Hematopoietic multipotent progenitor cell treated with erythropoietin and hydrocortisone succinate and interleukin-3 and kit ligand, for 6 days (in vitro differentiated cells): ENCODE measurements around the gene VAV2.

ENCODE experiments used
- DNase-seq: peaks from one replicate; pipeline ENCODE4 v3.0.0-alpha.2; 2015

Gene VAV2

DNA sequence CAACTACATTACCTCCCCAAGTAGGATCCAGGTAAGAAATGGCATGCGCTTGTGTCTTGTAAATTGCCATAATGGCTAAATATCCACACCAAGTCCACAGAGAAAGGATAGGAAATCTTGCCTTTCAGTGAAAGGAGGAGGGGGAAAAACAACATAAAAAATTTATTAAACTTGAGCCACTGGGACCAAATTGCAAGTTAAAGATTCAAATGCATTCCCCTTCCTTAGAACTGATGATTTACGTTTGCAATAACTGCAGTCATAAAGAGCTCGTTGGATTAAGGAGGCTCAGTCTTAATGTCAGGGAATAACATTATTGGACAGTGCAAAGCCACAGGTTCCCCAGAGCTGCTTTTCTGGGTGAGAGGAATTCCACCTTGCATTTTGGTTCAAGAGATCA lies 161.4 kb downstream of the VAV2 start:
- no peak for DNase-seq

DNA sequence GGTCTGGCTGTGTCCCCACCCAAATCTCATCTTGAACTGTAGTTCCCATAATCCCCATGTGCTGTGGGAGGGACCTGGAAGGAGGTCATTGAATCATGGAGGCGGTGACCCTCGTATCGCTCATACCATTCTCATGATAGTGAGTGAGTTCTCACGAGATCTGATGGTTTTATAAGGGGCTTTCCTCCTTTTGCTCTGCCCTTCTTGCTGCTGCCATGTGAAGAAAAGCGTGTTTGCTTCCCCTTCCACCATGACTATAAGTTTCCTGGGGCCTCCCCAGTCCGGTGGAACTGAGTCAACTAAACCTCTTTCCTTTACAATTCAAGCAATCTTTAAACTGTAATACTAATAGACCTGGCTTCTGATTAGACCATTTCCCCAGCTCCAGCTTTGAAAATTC lies 161.8 kb downstream of the VAV2 start:
- no peak for DNase-seq

DNA sequence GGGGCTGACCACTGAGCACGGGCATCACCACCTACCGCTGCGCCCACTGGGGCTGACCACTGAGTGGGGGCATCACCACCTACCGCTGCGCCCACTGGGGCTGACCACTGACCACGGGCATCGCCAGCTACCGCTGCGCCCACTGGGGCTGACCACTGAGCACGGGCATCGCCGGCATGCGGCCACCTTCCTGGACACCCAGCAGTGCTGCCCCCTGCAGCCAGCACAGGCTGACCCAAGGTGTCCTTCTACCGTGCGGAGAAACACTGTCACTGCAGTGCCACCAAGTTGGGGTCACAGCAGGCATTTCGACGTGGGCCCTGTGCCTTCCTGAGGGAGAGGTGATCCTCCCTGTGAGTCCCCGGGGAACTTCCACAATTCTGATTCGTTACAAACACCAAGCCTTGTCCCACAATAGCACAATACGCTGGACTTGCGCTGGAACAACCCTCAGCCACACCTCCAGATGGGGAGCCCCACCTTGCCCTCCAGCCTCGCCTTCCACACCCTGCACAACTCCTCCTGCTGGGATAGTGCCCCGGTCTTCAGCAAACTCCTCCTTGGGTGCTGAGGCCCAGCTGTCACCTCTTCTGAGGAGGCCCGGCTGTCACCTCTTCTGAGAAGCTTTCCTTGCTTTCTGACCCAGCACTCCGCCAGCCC lies 163.7 kb downstream of the VAV2 start:
- no peak for DNase-seq

DNA sequence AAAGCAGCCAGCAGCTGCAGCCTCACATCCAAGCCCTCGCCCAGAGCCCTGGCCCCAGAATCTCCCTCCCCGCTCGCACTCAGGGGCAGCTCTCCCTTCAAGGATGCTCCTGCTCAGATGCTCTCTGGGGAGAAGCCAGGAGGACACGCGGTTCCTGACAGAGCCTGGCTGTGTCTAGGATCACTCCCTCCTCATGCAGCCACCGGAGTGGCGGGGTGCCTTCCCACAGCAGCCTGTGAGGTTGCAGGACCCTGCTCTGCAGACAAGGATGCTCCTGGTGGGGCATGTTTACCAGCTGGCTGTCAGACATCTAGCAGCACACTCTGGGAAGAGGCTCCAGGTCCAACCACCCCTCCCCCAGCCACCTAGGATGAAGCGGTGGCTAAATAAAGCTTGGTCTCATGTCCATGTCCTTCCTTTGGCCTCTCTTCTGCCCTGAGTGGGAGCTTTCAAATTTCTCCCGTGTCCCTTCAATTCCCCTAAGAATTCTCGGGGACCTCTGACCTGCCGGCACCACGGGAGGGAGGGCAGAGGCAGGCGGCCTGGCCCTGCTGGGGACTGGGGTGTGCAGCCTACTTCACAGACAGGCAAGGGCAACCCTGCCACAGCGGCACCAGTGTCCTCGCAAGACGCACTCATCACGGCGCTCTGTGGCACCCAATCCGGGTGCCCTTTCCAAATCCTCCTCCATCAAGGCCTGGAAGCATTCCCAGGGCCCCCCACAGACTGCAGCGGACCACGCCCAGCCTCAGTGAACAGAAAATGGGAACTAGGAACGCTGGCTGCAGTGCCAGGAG lies 165.6 kb downstream of the VAV2 start:
- no peak for DNase-seq

DNA sequence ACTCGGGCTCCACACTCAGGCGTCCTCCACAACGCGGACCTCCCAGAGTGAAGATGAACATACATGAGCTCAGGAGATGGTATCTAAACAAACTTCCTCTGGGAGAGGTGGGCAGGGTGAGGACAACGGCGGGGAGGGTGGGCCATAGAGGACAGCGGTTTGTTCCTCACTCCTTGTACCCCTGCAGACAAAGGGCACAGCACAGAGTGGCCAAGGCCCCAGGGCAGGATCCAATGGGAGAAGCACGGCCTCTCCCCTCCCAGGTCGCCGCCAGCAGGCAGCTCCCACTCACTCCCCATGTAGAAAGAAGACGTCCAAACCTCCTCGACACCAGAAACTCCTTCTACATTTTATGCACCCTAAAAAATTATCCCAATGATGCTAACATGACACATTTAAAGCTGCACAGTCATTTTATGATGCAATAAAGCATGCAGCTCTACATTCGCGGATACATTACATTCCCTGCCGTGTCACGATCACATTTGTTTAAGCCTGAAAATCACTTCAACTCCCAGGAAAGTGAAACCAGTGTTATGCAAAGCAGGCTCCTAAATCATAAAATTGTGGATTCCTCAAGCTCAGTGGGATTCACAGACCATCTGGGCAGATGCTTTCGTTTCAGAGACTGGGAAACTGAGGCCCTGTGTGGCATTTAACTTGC lies 166.4 kb downstream of the VAV2 start:
- DNase-seq = no peak

DNA sequence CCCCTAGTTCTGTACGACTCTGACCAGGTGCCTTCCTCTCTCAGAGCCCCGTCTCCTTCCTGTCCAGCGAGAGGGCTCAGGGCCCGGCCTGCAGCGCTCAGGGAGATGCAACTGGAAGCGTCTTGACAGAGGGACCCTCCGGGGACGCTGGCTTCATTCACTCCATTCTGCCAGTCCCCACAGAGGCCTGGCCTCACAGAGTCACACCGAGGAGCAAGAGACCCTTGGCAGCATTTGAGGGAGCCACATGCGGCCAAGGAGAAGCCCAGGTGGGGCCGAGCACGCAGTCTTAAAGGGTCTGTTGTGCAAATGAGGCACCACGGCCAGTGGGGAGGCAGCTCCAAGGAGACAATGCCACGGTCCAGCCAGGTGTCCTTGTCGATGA lies 167.3 kb downstream of the VAV2 start:
- no peak for DNase-seq

DNA sequence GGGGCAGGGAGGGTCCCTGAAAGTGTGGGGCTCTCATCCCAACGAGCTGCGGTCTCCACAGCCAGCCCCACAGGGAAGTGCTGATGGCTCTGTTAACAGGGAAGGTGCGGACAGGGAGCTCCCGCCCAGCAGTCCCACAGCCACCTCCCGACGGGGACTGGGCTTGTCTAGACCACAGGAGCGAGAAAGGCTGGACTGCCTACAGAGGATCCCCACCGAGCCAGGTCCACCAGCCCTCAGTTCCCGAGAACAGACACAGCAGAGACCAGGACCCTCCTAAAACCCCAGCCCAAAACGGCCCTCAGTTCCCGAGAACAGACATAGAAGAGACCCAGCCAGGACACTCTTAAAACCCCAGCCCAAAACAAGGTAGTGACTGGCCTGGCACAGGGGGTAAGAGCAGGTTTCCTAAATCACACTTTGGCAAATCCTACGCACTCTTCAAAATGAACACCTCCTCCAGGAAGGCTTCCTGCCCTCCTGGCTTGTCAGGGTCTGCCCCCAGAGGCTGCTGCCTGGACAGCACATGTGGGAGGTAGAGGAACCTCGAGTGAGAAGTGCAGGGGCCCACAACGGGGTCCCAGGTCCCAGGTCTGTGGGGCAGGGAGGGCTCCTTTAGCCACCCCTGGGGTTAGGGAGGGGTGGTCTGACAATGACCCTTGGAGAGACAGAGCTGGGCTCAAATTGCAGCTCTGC lies 167.9 kb downstream of the VAV2 start:
- DNase-seq = no peak

DNA sequence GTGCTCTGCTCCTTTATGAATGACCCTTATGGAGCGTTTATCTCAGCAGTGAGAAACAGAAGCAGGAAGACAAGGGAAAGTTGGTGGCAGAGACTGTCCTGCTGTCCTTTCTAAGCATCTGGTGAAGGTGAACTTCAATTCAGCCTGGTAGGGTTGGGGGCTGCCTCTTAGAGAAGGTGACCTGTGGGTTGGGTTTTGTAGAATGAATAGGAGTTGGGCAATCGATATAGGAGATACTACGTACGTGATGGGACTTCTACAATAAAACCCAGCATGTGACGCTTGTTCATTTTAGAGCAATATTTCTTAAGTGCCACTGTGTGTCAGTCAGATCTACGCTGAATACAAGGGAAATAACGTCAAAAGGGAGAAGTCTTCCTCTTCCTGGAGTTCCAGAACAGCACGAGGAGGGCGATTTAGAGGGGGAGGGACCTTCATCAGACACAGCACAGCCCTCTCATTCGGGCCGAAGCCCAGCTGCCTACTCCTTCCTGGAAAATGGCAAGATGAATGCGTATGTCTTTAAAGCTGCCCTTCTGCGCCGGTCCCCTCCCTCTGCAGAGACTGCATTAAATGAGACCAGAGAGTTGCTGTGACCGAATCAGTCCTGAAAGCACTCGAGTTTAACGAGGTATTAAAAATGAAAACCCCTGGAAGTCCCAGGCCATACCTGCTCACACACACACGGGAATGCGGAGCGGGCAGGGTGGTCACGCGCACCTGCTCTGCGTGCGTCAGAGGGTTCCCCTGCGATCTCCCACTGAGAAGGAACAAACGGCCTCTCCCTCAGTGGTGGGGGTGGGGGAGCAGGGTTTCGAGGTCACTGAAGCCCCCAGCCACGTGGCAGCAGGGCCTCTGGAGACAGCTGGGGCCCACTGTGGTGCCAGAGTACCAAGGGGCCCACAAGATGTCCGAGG lies 168.7 kb downstream of the VAV2 start:
- no peak for DNase-seq

DNA sequence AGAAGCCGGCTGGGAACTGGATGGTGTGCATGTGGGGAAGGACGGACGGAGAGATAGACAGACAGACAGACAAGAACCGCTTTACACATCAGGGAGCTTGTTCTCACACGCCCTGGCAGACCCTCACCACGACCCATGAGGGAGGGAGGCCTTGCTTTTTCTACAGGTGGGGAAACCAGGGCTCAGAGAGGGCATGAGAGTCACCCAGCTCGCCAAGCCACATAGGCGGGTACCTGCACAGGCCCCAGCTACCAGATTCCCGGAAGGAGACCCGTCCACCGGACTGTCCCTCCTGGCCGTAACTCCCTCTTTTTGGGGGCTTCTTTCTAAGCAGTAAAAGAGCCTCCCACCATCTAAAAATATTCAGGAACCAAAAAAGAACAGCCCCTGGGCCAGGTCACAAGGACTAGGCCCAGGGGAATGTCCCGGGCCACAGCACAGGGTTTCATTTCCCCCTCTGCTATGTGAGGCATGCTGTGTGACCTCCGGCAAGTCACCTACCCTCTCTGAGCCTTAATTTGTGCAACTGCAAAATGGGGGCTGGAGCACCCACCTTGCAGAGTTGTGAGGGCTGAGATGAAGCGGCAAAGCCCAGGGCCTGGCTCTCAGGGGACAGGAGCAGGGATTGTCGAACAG lies 169.6 kb downstream of the VAV2 start:
- no peak for DNase-seq

DNA sequence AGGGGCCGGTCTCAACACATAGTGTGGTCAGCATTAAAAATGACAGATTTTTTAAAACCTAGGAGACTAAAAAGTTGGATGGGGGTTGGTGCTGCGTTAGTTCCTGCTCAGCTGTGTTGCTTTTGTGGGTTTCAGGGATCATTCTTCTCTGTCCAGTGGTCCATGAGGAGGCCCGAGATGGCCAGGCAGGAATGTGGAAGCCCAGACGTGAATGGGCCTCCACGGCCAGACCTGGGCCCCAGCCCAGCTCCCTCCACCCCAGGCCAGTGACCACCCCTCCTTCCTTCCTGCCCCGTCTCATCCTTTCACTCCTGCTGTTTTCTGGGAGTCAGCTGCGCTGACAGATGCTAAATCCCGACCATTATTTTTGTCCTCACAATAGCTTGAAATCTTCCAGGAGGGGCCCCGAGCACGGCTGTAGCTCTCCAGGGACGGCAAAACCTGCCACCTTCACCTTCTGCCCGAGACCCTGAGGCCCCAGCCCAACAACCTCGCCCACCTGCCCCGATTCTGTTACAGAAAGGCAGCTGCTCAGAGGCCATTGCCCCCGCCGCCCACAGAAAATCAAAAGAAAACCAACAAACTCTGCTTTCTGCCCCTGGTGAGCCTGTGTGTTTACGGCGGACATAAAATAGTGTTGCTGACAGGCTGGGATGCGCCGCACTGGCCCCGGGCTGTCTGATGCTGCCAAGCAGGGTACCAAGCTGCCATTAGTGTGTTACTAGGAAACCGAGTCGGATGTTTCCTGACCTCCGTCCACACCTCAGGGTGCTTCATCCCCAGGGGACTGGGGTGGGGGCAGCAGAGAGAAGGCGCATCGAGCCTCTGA lies 170.3 kb downstream of the VAV2 start:
- DNase-seq = no peak

DNA sequence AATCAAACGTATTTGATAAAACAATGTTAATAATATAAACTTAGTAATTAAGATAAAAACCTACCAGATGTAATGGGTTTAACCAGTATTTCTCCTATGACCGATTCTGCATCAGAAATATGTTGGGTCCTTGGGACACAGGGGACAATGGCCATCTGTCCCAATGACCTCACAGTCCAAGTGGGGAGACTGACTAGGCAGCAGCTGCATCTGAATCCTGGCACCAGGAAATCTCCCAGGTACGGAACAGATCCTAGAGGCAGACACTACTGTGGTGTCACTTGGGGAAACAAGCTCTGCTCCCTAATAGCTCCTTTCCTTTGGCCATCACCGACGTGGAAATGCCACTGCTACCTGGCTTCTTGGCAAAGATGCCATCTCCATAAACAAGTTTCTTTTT lies 172.2 kb downstream of the VAV2 start:
- DNase-seq = no peak

DNA sequence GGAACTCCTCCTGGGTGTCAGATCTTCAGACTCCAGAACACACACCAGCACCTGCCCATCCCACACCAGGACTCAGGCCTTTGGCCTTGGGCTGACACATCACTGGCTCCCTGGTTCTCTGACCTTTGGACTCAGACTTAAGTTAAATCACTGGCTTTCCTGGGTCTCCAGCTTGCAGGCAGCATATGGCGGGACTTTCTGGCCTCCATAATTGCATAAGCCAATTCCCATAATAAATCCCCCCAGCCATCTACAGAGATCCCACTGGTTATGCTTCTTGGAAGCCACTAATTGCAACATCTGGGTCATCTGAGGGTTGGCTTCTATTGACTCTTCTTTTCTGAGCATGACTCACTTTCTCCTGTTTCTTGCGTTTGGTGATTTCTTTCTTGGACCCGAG lies 173.7 kb downstream of the VAV2 start:
- no peak for DNase-seq

DNA sequence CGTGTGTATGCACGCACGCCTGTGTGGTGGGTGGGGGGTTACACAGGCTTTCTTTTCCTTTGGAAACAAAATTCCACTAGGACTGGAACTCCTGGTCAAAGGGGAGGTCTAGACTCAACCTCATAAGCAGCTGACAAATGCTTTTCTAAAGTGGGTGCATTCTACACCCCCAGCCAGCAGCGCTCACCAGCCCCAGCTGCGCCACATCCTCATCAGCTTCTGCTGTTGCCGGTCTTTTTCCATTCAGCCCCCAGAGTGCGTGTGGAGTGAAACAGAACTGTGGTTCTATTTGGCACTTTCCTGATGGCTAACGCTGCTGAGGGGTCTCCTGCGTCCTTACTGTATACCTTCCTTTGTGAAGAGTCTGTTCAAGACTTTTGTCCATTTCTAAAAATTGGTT lies 176.3 kb downstream of the VAV2 start:
- DNase-seq = no peak

DNA sequence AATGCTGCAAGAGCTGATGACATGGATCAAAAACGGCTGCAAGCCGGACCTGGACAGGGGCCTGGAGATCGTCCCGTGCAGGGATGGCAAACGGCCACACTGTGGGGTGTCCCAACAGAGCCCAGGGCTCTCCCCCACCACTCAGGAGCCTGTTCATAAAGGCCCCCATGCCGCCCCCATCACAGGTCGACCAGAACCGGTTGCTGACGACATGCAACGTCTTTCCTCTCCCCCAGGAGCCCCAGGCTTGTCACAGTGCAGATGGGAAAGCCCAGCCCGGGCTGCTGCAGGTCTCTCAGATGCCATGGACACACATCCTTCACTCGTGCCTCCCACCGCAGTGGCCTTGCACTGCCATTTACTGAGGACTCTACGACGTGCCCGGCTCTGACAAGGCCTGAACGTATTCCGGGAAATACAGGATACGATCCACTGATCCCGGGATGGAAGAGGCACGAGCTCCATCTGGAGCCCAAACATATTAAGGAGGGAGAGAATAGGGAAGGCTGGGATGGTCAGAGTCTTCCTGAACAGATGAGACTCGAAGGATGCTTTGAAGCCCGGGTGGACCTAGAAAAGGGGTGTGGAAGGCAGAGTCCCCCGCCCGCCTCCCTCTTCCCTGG lies 177.4 kb downstream of the VAV2 start:
- no peak for DNase-seq

DNA sequence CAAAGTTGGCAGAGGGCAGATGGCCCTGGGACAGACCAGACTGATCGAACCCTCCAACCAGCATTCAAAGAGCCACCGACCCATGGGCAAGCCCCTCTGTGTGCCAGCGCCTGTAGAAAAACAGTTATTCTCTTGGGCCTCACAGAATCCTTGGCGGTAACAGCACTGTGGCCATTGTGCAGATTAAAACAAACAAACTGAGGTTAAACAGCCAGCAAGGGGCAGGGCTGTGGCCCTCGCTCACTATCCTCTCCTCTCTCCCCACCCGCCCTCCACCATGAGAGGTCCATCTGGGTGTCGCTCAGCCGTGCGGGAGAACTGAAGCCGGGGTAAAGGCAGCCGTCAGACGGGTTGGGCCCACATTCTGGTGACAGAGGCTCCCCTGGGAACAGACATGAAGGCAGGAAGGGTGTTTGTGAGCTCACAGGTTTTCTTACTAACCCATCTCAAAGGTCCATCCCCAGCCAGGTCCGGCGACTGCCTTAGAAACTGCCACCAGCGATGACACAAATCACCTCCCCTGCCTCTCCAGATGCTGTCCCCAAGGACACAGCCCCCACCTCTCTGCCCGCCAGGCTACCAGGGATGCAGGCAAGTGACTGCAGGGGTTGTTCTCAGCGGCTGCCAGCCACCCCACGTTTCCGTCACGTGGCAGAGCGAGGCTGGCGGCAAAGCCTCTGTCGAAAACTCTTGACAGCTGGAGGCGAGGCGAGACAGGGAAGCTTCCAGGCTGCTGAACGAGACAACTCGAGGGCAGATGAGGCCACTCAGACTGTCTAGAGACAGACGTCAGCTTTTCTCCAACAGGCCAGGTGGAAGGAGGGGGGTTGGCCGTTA lies 178.2 kb downstream of the VAV2 start:
- DNase-seq = no peak

DNA sequence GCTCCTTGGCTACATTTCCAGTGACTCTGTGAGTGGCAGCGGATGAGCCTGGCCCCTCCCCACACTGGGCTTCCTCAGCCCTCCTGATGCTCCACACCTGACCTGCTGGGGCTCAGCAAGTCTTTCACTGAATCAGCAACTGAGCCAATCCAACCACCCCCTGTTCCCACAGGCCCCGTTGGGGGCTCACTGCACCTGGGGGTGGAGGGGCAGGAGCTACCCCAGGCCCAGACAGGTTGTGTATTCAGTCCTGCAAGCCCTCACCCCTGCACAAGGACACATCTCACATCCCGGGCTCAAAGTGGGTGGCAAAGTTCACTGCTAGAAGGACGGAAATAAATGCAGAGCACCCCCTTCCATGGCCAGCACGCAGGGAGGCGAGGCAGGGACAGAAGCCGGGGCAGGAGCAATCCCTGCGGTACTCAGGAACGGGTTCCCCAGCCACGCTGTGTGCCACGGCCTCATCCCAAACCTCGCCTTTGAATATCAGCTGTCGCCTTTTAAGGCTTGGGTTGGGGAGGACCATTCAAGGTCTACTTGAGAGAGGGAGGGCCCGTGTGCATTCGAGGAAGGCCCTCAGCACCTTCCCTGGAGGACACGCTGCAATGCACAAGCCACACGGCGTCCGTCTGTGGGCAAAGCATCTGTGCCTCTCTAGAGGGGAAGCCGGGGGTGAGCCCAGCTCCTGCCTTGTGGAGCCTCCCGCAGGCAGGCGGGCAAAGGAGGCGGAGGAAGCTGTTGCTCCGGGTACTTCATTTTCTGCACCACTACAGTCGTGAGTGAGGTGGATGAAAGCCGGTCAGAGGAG lies 179.0 kb downstream of the VAV2 start:
- no peak for DNase-seq

DNA sequence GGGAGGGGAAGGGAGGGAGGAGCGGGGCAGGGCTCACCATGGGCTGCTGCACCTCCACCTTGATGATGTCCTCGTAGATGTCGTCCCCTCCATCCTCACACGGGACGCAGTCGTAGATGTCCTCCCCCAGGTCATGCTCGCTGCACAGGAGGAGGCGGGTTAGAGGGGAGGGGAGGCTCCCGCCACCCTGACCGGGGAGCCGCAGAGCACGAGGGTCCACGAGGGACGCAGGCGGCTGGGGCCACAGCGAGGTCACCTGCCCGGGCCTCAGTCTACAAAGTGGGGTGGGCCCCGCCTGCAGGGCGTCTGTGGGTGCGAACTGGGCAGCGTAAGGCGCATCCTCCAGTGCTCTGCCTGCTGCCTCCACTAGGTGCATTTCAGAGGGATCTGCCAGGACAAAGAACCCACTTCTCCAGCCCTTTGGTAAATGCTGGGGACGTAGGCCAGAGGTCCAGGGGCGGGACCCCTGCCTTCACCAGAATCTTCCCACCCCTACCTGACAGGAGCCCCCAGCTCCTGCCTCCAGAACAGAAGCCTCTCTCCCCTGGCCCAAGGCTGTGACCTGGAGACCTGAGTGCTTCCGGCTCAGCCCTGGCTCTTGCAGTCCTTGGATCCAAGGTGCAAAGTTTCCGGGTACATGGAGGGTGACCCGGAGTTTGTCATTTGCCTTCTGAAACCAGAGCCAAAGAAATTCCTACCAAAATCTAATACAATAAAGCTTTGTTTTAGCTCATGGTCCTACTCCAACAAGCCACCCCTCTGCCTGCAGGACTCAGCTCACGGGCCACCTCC lies 179.9 kb downstream of the VAV2 start:
- no peak for DNase-seq

DNA sequence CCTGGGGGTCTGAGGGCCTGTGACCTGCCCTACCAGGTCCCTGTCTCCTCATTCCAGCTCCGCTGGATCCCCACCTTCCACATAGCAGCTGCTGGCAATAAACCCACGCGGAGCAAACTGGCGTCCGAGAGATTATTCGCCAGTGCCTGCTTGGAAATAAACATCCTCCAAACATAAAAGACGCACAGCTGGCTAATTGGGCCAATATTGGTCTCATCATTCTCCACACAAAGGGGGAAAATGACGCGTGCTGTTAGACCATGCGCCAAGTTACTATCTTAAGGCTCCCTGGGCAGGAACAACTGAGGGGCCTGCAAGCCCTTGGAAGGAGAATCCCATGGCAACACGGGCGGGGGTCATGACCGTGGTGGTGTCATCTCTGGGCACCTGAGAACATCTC lies 180.7 kb downstream of the VAV2 start:
- no peak for DNase-seq
